Ascending aorta (tissue), 2 donors: Measurements from ENCODE around the gene RBP5. TPM values are rescaled to one million over a fixed set of nuclear protein-coding genes. Genes with fewer than 3 reads are reported as not detected.

Source experiments
- DNase-seq, 2 donors: peaks; one replicate each; pipeline ENCODE4 v3.0.0-alpha.2; 2019; ENCODE audit warnings: low spot score in 2 of 2
- H3K27ac ChIP-seq, 2 donors: fragments of 200-600 bp; sonication (generic); one replicate each; pipeline ENCODE4 v1.5.1; 2016 to 2017; ENCODE audit warnings: mild to moderate bottlenecking in 1 of 2
- H3K27me3 ChIP-seq: fragments of 200-600 bp; sonication (generic); one replicate; pipeline ENCODE4 v1.5.1; 2017
- H3K36me3 ChIP-seq, 2 donors: fragments of 200-600 bp; sonication (generic); one replicate each; pipeline ENCODE4 v1.5.1; 2016
- H3K4me1 ChIP-seq, 2 donors: fragments of 200-600 bp; sonication (generic); one replicate each; pipeline ENCODE4 v1.5.1; 2016 to 2017; ENCODE audit warnings: mild to moderate bottlenecking in 1 of 2
- H3K4me3 ChIP-seq, 2 donors: fragments of 200-600 bp; sonication (generic); one replicate each; pipeline ENCODE4 v1.5.1; 2016 to 2017; ENCODE audit warnings: mild to moderate bottlenecking in 1 of 2
- H3K9me3 ChIP-seq, 2 donors: fragments of 200-600 bp; sonication (generic); one replicate each; pipeline ENCODE4 v1.5.1; 2016
- intact Hi-C: fragments of 100-400 bp; cut with DNase I; formaldehyde crosslinking; loops from one replicate; pipeline ENCODE4 v1.15.1; 2023
- total RNA-seq: library from RNA; depleted of rRNA; stranded (reverse); fragments of >200 nt; gene quantifications from one replicate; pipeline ENCODE4 v1.1.0, GENCODE V29; 2016
- TF ChIP-seq, protein P1 (sequence below), 3 experiments: fragments of 200-600 bp in 2 of 3; fragments of 450-650 bp in 1 of 3; sonication (generic) in 2 of 3; IDR thresholded peaks; one replicate each; pipeline ENCODE4 v1.5.1; 2016 to 2019; ENCODE audit warnings: antibody characterized with exemption in 3 of 3, mild to moderate bottlenecking in 1 of 3, moderate library complexity in 1 of 3

Gene RBP5
- total RNA-seq, 1 donor from 2014 or later: 0.96 TPM

DNA sequence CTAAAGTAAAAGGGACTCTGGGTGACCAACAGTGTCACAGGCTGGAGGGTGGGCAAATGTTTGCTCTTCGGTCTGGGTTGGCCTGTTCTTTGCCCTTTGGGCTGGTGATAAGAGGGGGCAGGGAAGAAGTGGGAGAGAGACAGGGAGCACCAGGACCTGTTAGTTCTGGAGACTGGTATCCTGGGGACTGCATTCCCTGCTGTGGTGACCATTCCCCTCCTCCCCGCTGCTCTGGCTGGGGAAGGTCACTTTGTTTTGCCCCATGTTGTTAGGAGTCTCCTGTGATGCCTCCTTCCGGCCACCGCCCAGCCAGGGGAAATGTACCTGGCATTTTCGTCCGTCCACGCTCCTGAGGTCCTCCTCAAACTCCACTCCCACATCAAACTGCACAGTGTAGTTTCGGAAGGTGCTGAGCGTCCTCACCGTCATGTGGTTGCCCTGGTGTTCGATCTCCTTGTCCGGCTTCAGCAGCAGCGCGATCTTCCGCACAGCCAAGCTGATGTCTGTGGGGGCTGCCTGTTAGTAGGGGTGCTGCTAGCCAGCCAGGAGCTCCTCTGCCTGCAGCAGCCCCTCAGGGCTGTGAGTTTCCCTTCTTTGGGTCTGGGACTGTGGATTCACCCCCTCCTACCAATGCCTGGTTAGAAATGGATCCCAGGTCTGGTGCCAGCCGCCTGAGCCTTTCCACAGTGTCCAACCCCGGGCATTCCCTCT lies 618 bp downstream of the RBP5 start:
- no peaks in the 10 kb centered on the region for H3K27me3 ChIP-seq
- intact Hi-C loops: no loop called here
- peaks cover 6 to 7% of the 10 kb centered on the region in 2 donors for H3K4me1 ChIP-seq
- no peak for DNase-seq
- H3K27ac ChIP-seq: no peak overlapping the region
- no peak overlapping the region for H3K4me3 ChIP-seq
- H3K9me3 ChIP-seq: no peaks in the 10 kb centered on the region
- H3K36me3 ChIP-seq: no peaks in the 10 kb centered on the region
- TF ChIP-seq, protein P1, sequence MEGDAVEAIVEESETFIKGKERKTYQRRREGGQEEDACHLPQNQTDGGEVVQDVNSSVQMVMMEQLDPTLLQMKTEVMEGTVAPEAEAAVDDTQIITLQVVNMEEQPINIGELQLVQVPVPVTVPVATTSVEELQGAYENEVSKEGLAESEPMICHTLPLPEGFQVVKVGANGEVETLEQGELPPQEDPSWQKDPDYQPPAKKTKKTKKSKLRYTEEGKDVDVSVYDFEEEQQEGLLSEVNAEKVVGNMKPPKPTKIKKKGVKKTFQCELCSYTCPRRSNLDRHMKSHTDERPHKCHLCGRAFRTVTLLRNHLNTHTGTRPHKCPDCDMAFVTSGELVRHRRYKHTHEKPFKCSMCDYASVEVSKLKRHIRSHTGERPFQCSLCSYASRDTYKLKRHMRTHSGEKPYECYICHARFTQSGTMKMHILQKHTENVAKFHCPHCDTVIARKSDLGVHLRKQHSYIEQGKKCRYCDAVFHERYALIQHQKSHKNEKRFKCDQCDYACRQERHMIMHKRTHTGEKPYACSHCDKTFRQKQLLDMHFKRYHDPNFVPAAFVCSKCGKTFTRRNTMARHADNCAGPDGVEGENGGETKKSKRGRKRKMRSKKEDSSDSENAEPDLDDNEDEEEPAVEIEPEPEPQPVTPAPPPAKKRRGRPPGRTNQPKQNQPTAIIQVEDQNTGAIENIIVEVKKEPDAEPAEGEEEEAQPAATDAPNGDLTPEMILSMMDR (IDR thresholded peaks at IDR 0.05): no peak

DNA sequence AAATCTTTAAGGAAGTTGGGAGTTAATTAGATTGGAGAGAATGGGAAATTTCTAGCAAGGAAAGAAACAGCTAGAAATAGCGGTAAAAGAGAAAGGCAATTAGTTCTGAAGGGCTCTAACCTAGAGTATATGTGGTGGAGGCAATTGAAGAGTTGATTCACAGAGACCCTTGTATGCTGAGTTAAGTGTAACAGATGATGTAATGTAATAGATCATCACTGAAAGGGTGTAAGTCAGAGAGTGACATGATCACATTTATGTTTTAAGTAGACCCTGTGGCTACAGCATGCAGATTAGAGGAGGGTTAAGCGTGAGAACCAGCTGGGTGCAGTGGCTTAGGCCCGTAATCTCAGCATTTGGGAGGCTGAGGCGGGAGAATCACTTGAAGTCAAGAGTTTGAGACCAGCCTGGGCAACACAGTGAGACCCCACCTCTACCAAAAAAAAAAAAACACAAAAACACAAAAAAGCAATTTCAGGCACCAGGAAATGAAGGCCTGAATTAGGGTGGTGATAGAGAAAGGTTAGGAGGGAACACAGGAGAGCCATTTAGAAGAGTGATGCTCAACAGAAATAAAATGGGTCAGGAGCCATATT lies 3.0 kb downstream of the RBP5 start:
- Histone ChIP-seq H3K4me3 (no peak overlapping the region), H3K36me3 (no peaks in the 10 kb centered on the region), H3K27me3 (no peaks in the 10 kb centered on the region), H3K27ac (no peak overlapping the region), H3K9me3 (no peaks in the 10 kb centered on the region), H3K4me1 (peaks cover 6 to 7% of the 10 kb centered on the region in 2 donors)
- no peak for DNase-seq
- TF ChIP-seq, protein P1 (IDR thresholded peaks at IDR 0.05): no peak
- intact Hi-C loops: no loop called here

DNA sequence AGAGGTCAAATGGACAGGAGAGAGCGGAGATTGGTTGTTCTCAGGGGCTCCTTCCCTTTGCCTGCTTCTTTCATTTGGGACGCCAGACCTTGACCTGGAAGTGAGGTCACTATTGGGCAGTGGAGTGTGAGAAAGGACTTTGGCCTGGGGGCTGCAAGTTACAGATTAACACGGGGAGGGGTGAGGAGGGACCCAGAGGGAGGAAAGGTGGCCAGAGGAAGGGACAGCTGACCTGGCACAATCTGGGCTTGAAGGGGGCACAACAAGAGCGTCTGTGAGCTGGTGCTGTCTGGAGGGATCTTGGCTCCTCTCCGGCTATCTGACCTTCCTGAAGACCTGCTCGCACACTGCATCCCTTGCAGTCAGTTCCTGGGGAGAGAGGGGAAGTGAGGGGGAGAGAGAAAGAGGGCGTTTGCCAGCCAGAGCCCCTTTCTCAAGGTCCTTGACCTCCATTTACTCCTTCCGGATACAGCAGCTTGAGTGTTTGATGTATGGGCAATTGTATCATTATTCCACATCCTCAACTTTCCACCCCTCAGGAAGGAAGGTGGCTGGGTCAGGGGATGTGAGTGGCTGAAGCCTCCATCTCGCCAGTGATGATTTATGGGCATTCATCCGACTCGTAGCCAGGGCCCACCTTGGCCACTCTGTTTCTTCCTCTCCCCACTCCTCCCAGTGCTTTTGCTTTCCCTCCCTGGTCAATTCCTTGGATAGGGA lies 4.7 kb downstream of the RBP5 start:
- no peak overlapping the region for H3K27ac ChIP-seq
- DNase-seq: no peak
- no peaks in the 10 kb centered on the region for H3K36me3 ChIP-seq
- H3K9me3 ChIP-seq: no peaks in the 10 kb centered on the region
- no peak overlapping the region for H3K4me3 ChIP-seq
- intact Hi-C loops: no loop called here
- TF ChIP-seq, protein P1 (IDR thresholded peaks at IDR 0.05): no peak
- H3K4me1 ChIP-seq: no peaks in the 10 kb centered on the region
- H3K27me3 ChIP-seq: no peaks in the 10 kb centered on the region

DNA sequence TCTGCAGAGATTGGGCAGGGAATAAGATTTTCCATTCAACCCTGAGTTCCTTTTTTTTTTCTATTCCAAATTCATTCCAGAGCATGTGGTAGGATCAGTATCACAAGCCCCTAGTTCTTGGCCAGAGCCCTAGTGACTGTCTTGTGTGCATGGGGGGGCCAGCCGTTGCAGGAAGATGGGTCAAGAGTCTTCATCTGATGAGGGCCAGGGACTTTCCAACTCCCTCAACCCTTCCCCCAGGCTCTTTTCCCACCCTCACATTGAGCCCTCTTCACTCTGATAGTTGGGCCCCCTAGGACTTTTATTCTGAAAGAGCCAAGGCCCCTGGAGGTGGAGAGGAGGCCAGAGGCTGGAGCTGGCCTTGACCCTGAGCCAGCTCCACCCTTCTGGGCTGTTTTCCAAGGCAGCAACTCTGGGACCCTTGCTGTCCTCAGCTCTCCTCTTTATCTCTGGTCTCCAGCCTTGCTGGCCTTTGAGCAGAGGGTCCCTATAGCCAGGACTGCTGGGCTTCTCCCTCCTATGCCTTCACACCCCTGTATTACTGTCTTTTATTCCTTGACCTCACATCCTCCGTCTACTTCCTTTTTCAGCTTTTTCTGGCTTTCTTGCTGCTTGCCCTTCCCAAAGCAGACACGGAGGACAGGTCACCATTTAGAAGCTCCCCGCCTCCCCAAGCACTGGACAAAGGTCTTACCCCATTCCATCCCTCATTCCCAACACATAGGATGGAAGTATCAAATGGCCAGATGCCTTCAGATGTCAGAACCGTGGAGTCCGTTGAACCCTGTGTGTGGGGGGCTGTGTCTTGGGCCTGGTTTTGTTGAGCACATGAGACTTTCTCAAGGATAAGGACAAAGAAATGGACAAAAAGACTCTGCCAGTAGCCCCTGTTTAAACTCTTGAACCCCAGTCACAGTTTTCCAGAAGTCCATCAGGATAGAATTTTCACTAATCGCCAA lies 5.6 kb downstream of the RBP5 start:
- Histone ChIP-seq H3K4me3 (no peak overlapping the region), H3K4me1 (no peaks in the 10 kb centered on the region), H3K9me3 (no peaks in the 10 kb centered on the region), H3K27me3 (no peaks in the 10 kb centered on the region), H3K27ac (no peak overlapping the region), H3K36me3 (no peaks in the 10 kb centered on the region)
- TF ChIP-seq, protein P1 (IDR thresholded peaks at IDR 0.05): no peak
- no peak for DNase-seq
- intact Hi-C loops: no loop called here

DNA sequence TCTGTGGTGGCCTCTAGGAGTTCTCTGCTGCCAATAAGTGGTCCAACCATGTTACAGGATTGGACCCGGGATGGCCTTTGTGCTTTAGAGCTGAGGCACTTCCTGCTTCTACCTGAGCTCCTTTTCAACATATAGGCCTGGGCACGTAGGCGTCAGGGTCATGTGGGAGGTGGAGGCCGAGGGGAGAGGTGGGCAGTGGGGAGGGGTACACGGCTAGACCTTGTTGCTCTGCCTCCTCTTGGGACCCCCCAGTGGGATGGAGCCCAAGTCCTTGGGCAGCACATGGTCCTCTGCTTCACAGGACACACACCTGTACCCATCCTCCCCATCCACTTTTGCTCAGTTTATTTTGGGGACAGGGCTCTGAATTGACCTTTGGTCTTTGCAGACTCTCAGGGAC lies 7.4 kb downstream of the RBP5 start:
- H3K36me3 ChIP-seq: peaks cover 0 to under 1% of the 10 kb centered on the region in 2 donors
- no peak for DNase-seq
- no peaks in the 10 kb centered on the region for H3K4me1 ChIP-seq
- no peaks in the 10 kb centered on the region for H3K27me3 ChIP-seq
- intact Hi-C loops: no loop called here
- no peak overlapping the region for H3K4me3 ChIP-seq
- TF ChIP-seq, protein P1 (IDR thresholded peaks at IDR 0.05): no peak
- H3K27ac ChIP-seq: no peak overlapping the region
- H3K9me3 ChIP-seq: no peaks in the 10 kb centered on the region
